Parathyroid adenoma (tissue), 2 donors: ENCODE results near the gene PKNOX2.

ENCODE experiments used
- H2AFZ ChIP-seq: fragments of 300-600 bp; sonication (generic); one replicate; pipeline ENCODE4 v1.7.0; 2017; ENCODE audit warnings: antibody characterized with exemption, mild to moderate bottlenecking
- H3K27ac ChIP-seq: fragments of 300-600 bp; sonication (generic); one replicate; pipeline ENCODE4 v1.7.0; 2017
- H3K27me3 ChIP-seq: fragments of 300-600 bp; sonication (generic); one replicate; pipeline ENCODE4 v1.7.0; 2017; ENCODE audit warnings: low read length; ENCODE audit not compliant: control insufficient read depth, insufficient read depth
- H3K36me3 ChIP-seq: fragments of 300-600 bp; sonication (generic); one replicate; pipeline ENCODE4 v1.7.0; 2017; ENCODE audit warnings: low read length; ENCODE audit not compliant: control insufficient read depth, insufficient read depth
- H3K4me1 ChIP-seq: fragments of 300-600 bp; sonication (generic); one replicate; pipeline ENCODE4 v1.7.0; 2017; ENCODE audit warnings: control low read depth
- H3K4me2 ChIP-seq: fragments of 300-600 bp; sonication (generic); one replicate; pipeline ENCODE4 v1.7.0; 2017; ENCODE audit warnings: low read length
- H3K4me3 ChIP-seq: fragments of 300-600 bp; sonication (generic); one replicate; pipeline ENCODE4 v1.7.0; 2017; ENCODE audit warnings: low read depth, low read length
- H3K79me2 ChIP-seq: fragments of 300-600 bp; sonication (generic); one replicate; pipeline ENCODE4 v1.7.0; 2017; ENCODE audit warnings: control low read depth
- H3K9ac ChIP-seq: fragments of 300-600 bp; sonication (generic); one replicate; pipeline ENCODE4 v1.7.0; 2017; ENCODE audit warnings: mild to moderate bottlenecking
- H3K9me3 ChIP-seq: fragments of 300-600 bp; sonication (generic); one replicate; pipeline ENCODE4 v1.7.0; 2017; ENCODE audit warnings: low read length; ENCODE audit not compliant: control insufficient read depth
- CTCF ChIP-seq: fragments of 300-600 bp; sonication (generic); IDR thresholded peaks from one replicate; pipeline ENCODE4 v1.7.0; 2017; ENCODE audit warnings: antibody characterized with exemption, mild to moderate bottlenecking
- donor health status: primary hyperparathyroidism.

The PKNOX2 gene

GRCh38 chr11:125153837-125154236 lies 10.7 kb upstream of the PKNOX2 start:
- H3K27ac ChIP-seq, result no peak overlapping the region
- no peak overlapping the region for H3K4me2 ChIP-seq
- H2AFZ ChIP-seq, result no peak overlapping the region
- H3K9ac ChIP-seq, result no peak overlapping the region
- no peaks in the 10 kb centered on the region for H3K79me2 ChIP-seq
- H3K9me3 ChIP-seq, result no peaks in the 10 kb centered on the region
- H3K4me1 ChIP-seq, result no peaks in the 10 kb centered on the region
- H3K4me3 ChIP-seq, result no peak overlapping the region
- no peaks in the 10 kb centered on the region for H3K36me3 ChIP-seq
- no peaks in the 10 kb centered on the region for H3K27me3 ChIP-seq
- TF ChIP-seq CTCF, result no peak

GRCh38 chr11:125154378-125155099 lies 10.0 kb upstream of the PKNOX2 start:
- H2AFZ ChIP-seq, result no peak overlapping the region
- no peak for TF ChIP-seq CTCF
- H3K9ac ChIP-seq, result no peak overlapping the region
- H3K4me2 ChIP-seq, result no peak overlapping the region
- H3K79me2 ChIP-seq, result no peaks in the 10 kb centered on the region
- no peak overlapping the region for H3K27ac ChIP-seq
- no peaks in the 10 kb centered on the region for H3K27me3 ChIP-seq
- no peak overlapping the region for H3K4me3 ChIP-seq
- H3K9me3 ChIP-seq, result no peaks in the 10 kb centered on the region
- H3K36me3 ChIP-seq, result no peaks in the 10 kb centered on the region
- no peaks in the 10 kb centered on the region for H3K4me1 ChIP-seq

- no peak overlapping the region for H3K9ac ChIP-seq
- no peaks in the 10 kb centered on the region for H3K36me3 ChIP-seq
- no peaks in the 10 kb centered on the region for H3K9me3 ChIP-seq
- no peak overlapping the region for H3K27ac ChIP-seq
- no peaks in the 10 kb centered on the region for H3K4me1 ChIP-seq
- H3K27me3 ChIP-seq, result no peaks in the 10 kb centered on the region
- no peak for TF ChIP-seq CTCF
- H2AFZ ChIP-seq, result no peak overlapping the region
- no peak overlapping the region for H3K4me2 ChIP-seq
- no peaks in the 10 kb centered on the region for H3K79me2 ChIP-seq
- H3K4me3 ChIP-seq, result no peak overlapping the region
Observed at GRCh38 chr11:125155100-125155444, 9.5 kb upstream of the PKNOX2 start.

GRCh38 chr11:125155767-125156166 lies 8.8 kb upstream of the PKNOX2 start:
- Histone ChIP-seq H3K4me3 (no peak overlapping the region), H3K4me1 (no peaks in the 10 kb centered on the region), H2AFZ (no peak overlapping the region), H3K27me3 (no peaks in the 10 kb centered on the region), H3K27ac (no peak overlapping the region), H3K79me2 (no peaks in the 10 kb centered on the region), H3K36me3 (no peaks in the 10 kb centered on the region), H3K4me2 (no peak overlapping the region), H3K9ac (no peak overlapping the region), H3K9me3 (no peaks in the 10 kb centered on the region)
- no peak for TF ChIP-seq CTCF
